Measurements from ENCODE around the gene IRF2BP2.

IRF2BP2 gene

DNA sequence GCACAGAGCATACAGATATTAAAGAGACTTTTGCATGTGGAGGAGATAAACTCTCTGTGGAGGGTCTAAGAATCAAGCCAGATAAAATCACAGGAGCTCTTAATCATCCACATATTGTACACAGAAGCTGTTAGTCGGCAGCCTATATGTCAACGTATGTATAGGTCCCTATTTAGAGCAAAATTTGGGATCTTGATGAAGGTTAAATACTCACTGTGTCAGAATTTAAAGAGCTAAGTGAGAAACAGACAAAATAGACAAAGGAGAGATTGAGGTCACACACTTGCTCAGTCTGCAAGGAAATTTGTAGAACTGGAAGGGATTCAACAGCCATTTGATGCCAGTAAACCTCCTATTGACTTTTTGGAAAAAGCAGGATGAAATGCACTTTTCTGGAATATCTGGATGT is 4.1 kb upstream of the IRF2BP2 start:
- in situ Hi-C loops (cut with MboI; ENCODE audit: low sequenced_read_pairs, unreplicated experiment): loop anchor here (25.0 kb wide), 2 partner anchors 223 to 348 kb away; no protein-coding TSS in a partner anchor
- no peak for DNase-seq (ENCODE audit: low spot score)
- TF ChIP-seq, protein P1, sequence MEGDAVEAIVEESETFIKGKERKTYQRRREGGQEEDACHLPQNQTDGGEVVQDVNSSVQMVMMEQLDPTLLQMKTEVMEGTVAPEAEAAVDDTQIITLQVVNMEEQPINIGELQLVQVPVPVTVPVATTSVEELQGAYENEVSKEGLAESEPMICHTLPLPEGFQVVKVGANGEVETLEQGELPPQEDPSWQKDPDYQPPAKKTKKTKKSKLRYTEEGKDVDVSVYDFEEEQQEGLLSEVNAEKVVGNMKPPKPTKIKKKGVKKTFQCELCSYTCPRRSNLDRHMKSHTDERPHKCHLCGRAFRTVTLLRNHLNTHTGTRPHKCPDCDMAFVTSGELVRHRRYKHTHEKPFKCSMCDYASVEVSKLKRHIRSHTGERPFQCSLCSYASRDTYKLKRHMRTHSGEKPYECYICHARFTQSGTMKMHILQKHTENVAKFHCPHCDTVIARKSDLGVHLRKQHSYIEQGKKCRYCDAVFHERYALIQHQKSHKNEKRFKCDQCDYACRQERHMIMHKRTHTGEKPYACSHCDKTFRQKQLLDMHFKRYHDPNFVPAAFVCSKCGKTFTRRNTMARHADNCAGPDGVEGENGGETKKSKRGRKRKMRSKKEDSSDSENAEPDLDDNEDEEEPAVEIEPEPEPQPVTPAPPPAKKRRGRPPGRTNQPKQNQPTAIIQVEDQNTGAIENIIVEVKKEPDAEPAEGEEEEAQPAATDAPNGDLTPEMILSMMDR (IDR thresholded peaks at IDR 0.05; ENCODE audit: borderline replicate concordance, control extremely low read depth, extremely low read depth, insufficient read depth, missing control alignments): no peak

DNA sequence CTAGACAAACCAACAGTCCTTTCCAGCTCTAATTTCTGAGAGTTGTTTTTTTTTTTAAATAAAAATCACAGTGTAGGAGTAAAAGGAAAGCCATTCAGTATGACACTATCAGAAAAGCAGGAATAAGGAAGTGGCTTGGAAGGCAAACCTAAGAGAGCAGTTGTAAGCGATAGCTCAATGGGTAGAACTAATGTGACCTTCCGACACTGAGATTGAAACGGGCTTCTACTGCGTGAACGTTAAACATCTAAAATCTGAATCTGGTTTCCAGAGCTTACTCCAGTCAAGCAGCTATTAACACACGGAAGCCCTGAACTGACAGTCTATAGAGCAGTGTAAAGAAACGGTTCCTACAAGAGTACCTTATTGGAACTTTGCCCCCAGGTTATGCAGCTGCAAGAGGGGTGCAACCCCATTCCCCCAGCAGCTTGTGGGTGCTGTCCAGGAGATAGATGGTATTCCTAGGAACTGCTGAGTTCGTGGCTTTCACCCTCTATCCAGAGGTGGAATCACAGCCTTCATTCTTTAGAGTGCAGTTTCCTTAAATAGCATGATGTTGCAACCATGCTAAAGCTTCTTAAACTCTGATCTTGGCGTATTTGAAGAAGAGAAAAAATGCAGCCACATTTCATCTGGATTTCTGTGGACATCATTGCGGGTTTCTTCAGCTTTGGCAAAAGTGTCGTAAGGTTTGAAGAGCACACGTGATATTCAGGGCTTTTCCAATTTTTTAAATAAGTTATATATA is 3.3 kb upstream of the IRF2BP2 start:
- TF ChIP-seq, protein P1 (IDR thresholded peaks at IDR 0.05; ENCODE audit: borderline replicate concordance, control extremely low read depth, extremely low read depth, insufficient read depth, missing control alignments): no peak
- DNase-seq (ENCODE audit: low spot score): no peak
- in situ Hi-C loops (cut with MboI; ENCODE audit: low sequenced_read_pairs, unreplicated experiment): loop anchor here (25.0 kb wide), 2 partner anchors 224 to 349 kb away; no protein-coding TSS in a partner anchor

- TF ChIP-seq, protein P1 (IDR thresholded peaks at IDR 0.05; ENCODE audit: borderline replicate concordance, control extremely low read depth, extremely low read depth, insufficient read depth, missing control alignments): no peak
- in situ Hi-C loops (cut with MboI; ENCODE audit: low sequenced_read_pairs, unreplicated experiment): loop anchor here (25.0 kb wide), 2 partner anchors 225 to 350 kb away; no protein-coding TSS in a partner anchor
- peak; percentile 64 for DNase-seq (ENCODE audit: low spot score)
Observed at GRCh38 chr1:234612352-234613127, 2.6 kb upstream of the IRF2BP2 start.

GRCh38 chr1:234611847-234612351 is 1.9 kb upstream of the IRF2BP2 start:
- in situ Hi-C loops (cut with MboI; ENCODE audit: low sequenced_read_pairs, unreplicated experiment): loop anchor here (25.0 kb wide), 2 partner anchors 225 to 350 kb away; no protein-coding TSS in a partner anchor
- TF ChIP-seq, protein P1 (IDR thresholded peaks at IDR 0.05; ENCODE audit: borderline replicate concordance, control extremely low read depth, extremely low read depth, insufficient read depth, missing control alignments): no peak
- DNase-seq (ENCODE audit: low spot score): no peak

- in situ Hi-C loops (cut with MboI; ENCODE audit: low sequenced_read_pairs, unreplicated experiment): loop anchor here (25.0 kb wide), 2 partner anchors 226 to 351 kb away; no protein-coding TSS in a partner anchor
- TF ChIP-seq, protein P1 (IDR thresholded peaks at IDR 0.05; ENCODE audit: borderline replicate concordance, control extremely low read depth, extremely low read depth, insufficient read depth, missing control alignments): peak; percentile 3
- peak; percentile 67 for DNase-seq (ENCODE audit: low spot score)
Observed at GRCh38 chr1:234611225-234611846, 1.4 kb upstream of the IRF2BP2 start.
